GM19351 (cell line): ENCODE measurements around the gene SLC4A7.
"Not testable (repeated sequence)": the region's sequence is repeated elsewhere in the genome, so short reads cannot be mapped to it uniquely, and the experiment has no call there.

ENCODE experiments used
- ATAC-seq: cut with Tn5 transposase; IDR thresholded peaks from one replicate; pipeline ENCODE4 v1.9.1; 2021; ENCODE audit warnings: mild to moderate bottlenecking, moderate library complexity; ENCODE audit not compliant: unreplicated experiment

SLC4A7 gene

DNA sequence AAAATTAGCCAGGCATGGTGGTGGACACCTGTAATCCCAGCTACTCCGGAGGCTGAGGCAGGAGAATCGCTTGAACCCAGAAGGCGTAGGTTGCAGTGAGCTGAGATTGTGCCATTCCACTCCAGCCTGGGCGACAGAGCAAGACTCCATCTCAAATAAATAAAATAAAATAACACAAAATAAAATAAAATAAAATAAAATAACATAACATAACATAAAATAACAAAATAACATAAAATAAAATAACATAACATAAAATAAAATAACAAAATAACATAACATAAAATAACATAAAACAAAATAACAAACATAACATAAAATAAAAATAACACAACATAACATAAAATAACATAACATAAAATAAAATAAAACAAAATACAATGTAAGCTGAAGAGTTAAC, 45.8 kb downstream of the SLC4A7 start:
- ATAC-seq = not testable (repeated sequence)

- ATAC-seq = no peak
Observed at GRCh38 chr3:27431116-27431515, 53.1 kb downstream of the SLC4A7 start.

DNA sequence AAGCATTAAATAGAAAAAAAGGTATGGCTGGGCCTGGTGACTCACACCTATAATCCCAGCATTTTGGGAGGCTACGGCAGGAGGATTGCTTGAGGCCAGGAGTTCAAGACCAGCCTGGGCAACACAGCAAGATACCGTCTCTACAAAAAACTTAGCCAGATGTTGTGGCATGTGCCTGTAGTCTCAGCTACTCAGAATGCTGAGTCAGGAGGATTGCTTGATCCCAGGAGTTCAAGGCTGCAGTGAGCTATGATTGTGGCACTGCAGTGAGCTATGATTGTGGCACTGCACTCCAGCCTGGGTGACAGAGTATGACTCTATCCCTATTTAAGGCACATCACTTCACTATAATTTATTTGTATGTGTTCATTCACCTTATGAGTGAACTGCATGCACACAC, 54.3 kb downstream of the SLC4A7 start:
- no peak for ATAC-seq

- no peak for ATAC-seq
Observed at GRCh38 chr3:27428446-27428845, 55.7 kb downstream of the SLC4A7 start.

DNA sequence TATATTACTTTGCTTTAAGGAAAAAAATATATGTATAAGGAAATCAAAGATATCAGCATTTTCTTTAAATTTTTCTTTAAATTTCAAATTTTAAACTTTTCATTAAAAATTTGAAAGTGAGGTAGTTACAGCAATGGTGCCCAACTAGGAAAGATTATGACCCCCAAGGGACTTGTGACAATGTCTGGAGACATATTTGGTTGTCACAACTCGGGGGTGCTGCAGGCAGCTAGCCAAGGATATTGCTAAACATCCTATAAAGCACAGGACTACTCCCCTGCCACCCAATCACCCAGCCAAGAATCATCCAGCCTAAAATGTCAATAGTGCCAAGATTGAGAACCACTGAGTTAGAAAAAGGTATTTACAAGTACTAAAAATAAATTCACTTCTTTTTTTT, 57.3 kb downstream of the SLC4A7 start:
- ATAC-seq = no peak

GRCh38 chr3:27425896-27426565, 58.2 kb downstream of the SLC4A7 start:
- ATAC-seq = no peak

DNA sequence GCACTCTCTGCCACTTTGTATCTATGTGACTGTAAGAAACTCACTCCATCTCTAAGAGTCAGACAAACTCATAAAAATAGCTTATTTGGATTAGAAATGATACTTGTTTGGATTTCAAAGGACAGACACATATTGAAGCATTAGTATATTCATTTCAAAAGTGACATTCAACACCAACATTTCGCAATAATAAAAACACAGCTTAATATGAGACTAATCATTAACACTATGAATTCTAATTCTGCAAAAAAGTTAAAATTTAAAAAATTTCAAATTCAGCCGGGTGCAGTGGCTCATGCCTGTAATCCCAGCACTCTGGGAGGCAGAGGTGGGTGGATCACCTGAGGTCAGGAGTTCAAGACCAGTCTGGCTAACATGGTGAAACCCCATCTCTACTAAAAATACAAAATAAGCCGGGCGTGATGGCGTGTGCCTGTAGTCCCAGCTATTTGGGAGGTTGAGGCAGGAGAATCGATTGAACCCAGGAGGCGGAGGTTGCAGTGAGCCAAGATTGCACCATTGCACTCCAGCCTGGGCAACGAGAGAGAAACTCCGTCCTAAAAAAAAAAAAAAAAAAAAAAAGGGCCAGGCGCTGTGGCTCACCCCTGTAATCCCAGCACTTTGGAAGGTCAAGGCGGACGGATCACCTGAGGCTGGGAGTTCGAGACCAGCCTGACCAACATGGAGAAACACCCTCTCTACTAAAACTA, 59.2 kb downstream of the SLC4A7 start:
- ATAC-seq = not testable (repeated sequence)

DNA sequence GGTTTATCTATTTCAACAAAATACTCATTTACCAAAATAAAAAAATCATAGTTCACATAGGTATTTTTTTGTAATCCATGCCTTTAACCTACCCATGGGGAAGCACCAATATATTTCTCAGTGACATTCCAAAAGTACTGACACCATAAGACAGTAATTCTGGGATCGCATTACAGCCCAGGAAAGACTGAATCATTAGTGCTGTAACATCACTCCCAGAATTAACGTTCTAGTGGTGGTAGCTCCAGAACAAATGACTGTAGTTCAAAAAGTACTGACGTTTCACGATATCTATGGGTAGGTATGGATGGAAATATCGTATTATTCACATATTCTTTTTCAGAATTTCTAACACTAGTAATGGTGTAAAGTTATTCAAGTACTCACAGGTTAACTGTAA, 60.7 kb downstream of the SLC4A7 start:
- no peak for ATAC-seq

- no peak for ATAC-seq
Observed at GRCh38 chr3:27422617-27423016, 61.6 kb downstream of the SLC4A7 start.

DNA sequence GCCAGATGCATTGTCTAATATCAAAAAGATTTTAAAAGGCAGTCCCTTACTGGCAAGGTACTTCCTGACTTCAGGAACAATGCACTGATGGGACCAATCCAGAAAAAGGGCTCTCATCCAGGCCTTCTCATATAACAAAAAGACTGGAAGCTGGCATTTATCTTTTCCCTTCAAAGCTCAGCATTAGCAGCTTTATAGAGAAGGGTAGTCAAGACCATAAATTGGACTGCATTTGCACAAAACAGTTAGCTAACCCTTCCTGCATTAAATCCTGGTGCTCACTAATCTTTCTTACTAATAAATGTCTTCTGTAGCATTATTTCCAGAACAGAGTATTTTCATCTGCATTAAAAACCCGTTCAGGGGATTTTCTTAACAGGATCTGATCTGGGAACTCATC, 69.0 kb downstream of the SLC4A7 start:
- no peak for ATAC-seq

- ATAC-seq = peak; percentile 90
Observed at GRCh38 chr3:27392950-27393679, 91.1 kb downstream of the SLC4A7 start.

- not testable (repeated sequence) for ATAC-seq
Observed at GRCh38 chr3:27392414-27392813, 91.8 kb downstream of the SLC4A7 start.

GRCh38 chr3:27391796-27392195, 92.4 kb downstream of the SLC4A7 start:
- ATAC-seq = no peak

GRCh38 chr3:27387625-27388024, 96.6 kb downstream of the SLC4A7 start:
- ATAC-seq = no peak

DNA sequence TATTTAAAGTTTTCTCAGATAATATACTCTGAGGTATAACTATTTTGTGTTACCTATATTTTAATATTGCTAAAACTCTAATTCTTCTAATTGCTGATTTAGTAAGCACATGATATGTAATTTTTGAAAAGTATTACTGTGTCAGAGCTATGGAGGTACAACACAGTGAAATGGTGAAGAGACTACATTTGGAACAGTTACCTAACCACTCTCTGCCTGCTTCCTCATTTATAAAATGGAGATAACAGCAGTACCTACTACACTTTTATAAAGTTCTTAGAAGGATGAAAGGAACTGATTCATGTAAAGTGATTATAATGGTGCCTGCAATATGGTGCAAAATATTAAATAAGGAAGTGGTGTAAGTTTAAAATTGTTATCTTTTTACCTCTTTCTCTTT, 98.7 kb downstream of the SLC4A7 start:
- peak; percentile 48 for ATAC-seq

- no peak for ATAC-seq
Observed at GRCh38 chr3:27384191-27384590, 100.0 kb downstream of the SLC4A7 start.

- ATAC-seq = peak; percentile 59
Observed at GRCh38 chr3:27380433-27381357, 103.5 kb downstream of the SLC4A7 start.

DNA sequence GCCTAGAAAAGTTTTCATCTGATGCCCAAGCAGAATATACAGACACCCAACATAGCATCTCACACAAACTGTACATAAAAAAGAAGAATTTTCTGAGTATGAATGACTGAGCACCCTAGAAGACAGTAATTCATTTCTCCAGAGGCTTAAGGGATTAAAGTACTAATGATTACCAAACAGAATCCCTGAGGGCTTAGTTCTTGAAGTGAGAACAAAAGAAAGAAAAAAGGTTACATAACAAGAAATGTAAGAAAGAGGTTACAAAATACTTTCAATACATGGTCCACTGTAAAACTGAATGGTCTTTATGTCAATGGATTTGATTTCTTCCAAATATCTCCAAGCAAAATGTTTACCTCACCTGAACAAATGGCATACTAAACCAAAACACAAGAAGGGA, 105.9 kb downstream of the SLC4A7 start:
- ATAC-seq = no peak

GRCh38 chr3:27376109-27376772, 107.9 kb downstream of the SLC4A7 start:
- no peak for ATAC-seq

DNA sequence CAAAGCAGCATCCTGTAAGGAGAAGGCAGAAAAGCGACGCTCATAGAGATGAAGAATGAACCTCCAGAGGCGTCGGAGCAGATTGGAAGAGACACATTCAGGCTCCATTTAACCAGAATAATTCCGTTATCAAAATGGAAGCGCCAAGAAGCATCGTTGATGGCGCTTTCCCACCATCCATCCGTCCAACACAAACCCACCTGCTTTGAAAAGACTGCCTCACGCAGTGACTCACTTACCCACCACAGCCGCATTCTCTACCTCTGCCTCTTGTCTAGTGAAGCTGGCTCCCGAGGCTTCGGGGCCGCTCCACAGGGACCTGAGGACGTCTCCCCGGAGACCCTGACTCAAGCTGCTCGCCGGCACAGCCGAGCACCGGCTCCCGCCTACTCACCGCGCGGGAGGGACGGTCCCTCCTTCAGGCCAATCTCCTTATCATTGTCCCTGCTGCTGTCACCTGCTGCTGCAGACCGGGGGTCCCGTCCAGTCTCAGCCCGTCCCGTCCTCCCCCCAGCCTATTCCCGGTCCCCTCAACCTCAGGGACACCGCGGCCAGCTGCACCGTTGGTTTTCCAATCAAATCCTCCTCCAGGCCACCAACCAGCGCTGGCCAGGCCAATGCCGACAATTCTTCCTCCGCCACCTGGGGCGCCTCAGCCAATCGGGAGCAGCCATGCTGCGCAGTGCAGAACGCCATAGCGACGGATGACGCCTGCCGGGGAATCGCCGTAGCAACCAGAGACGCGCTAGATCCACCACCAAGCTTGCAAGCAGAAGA, 115.2 kb downstream of the SLC4A7 start, which contains the start of gene NEK10:
Gene NEK10, minus strand, starts transcription at position 553 of the 777 bp plus-strand sequence. CDS start 16,501 bp downstream, outside the sequence.
- ATAC-seq = peak; percentile 100
